Body of pancreas (tissue), 4 donors: ENCODE measurements around the gene EDIL3. TPM values are rescaled to one million over a fixed set of nuclear protein-coding genes. Genes with fewer than 3 reads are reported as not detected.

Source experiments
- ATAC-seq: fragments of 150-250 bp; one replicate; pipeline ENCODE4 v1.9.1; 2016
- DNase-seq, 4 donors: peaks; one replicate each; pipeline ENCODE4 v3.0.0-alpha.2; 2019
- H3K27ac ChIP-seq, 4 donors: fragments of 200-600 bp; sonication (generic); 1 replicate in 3 of 4; 2 replicates in 1 of 4; pipeline versions ENCODE4 v1.5.1 to v1.6.1; 2016 to 2019; ENCODE audit warnings: mild to moderate bottlenecking in 1 of 4, mixed read lengths in 1 of 4, moderate library complexity in 1 of 4
- H3K27me3 ChIP-seq, 2 donors: fragments of 200-600 bp; sonication (generic); one replicate each; pipeline ENCODE4 v1.6.0; 2016; ENCODE audit warnings: mild to moderate bottlenecking in 1 of 2
- H3K36me3 ChIP-seq, 2 donors: fragments of 200-600 bp; sonication (generic); replicated peaks in 1 of 2; 2 replicates each; pipeline ENCODE4 v1.5.1; 2016; ENCODE audit warnings: low read depth in 2 of 2; ENCODE audit not compliant: insufficient read depth in 1 of 2
- H3K4me1 ChIP-seq: fragments of 200-600 bp; sonication (generic); one replicate; pipeline ENCODE4 v1.6.0; 2016
- H3K4me3 ChIP-seq, 2 donors: fragments of 200-600 bp; sonication (generic); 1 replicate in 1 of 2; 2 replicates in 1 of 2; pipeline ENCODE4 v1.5.1; 2016 to 2019
- H3K9me3 ChIP-seq, 3 donors: fragments of 200-600 bp; sonication (generic); 1 replicate in 2 of 3; 2 replicates in 1 of 3; pipeline ENCODE4 v1.5.1; 2016
- POLR2A ChIP-seq, 3 donors: fragments of 450-650 bp; IDR thresholded peaks; one replicate each; pipeline ENCODE4 v1.6.1; 2016; ENCODE audit warnings: antibody characterized with exemption in 3 of 3, mild to moderate bottlenecking in 2 of 3
- WGBS, 2 donors: methylation state at CpG; one replicate each; pipeline ENCODE4 v1.1.5; 2017; 5-methylcytosine and 5-hydroxymethylcytosine counted together
- intact Hi-C: fragments of 100-400 bp; cut with DNase I; formaldehyde crosslinking; loops from one replicate; pipeline ENCODE4 v1.15.1; 2023
- total RNA-seq, 2 donors: library from RNA; depleted of rRNA; stranded (reverse); fragments of >200 nt; gene quantifications; one replicate each; pipeline ENCODE4 v1.1.0, GENCODE V29; 2016
- TF ChIP-seq, protein P1 (sequence below), 7 experiments: fragments of 450-650 bp in 4 of 7; fragments of 200-600 bp in 3 of 7; sonication (generic) in 3 of 7; IDR thresholded peaks; one replicate each; pipeline ENCODE4 v1.5.1; 2016 to 2019; ENCODE audit warnings: antibody characterized with exemption in 7 of 7

Gene EDIL3
- total RNA-seq, 2 donors from 2014 or later, result 2.3 to 4.7 TPM

GRCh38 chr5:84275609-84276008 lies 109.1 kb downstream of the EDIL3 start:
- Histone ChIP-seq H3K4me1 (no peaks in the 10 kb centered on the region), H3K4me3 (no peak overlapping the region), H3K9me3 (no peaks in the 10 kb centered on the region), H3K27ac (no peak overlapping the region), H3K36me3 (no peaks in the 10 kb centered on the region), H3K27me3 (no peaks in the 10 kb centered on the region)
- ATAC-seq (no peak), DNase-seq (no peak)
- intact Hi-C loops, result no loop called here
- TF ChIP-seq POLR2A (IDR thresholded peaks at IDR 0.05), result no peak
- TF ChIP-seq, protein P1, sequence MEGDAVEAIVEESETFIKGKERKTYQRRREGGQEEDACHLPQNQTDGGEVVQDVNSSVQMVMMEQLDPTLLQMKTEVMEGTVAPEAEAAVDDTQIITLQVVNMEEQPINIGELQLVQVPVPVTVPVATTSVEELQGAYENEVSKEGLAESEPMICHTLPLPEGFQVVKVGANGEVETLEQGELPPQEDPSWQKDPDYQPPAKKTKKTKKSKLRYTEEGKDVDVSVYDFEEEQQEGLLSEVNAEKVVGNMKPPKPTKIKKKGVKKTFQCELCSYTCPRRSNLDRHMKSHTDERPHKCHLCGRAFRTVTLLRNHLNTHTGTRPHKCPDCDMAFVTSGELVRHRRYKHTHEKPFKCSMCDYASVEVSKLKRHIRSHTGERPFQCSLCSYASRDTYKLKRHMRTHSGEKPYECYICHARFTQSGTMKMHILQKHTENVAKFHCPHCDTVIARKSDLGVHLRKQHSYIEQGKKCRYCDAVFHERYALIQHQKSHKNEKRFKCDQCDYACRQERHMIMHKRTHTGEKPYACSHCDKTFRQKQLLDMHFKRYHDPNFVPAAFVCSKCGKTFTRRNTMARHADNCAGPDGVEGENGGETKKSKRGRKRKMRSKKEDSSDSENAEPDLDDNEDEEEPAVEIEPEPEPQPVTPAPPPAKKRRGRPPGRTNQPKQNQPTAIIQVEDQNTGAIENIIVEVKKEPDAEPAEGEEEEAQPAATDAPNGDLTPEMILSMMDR (IDR thresholded peaks at IDR 0.05), result no peak
- 90 to 95% methylated on average over 1 of the region's 1 CpG for WGBS, 2 donors

DNA sequence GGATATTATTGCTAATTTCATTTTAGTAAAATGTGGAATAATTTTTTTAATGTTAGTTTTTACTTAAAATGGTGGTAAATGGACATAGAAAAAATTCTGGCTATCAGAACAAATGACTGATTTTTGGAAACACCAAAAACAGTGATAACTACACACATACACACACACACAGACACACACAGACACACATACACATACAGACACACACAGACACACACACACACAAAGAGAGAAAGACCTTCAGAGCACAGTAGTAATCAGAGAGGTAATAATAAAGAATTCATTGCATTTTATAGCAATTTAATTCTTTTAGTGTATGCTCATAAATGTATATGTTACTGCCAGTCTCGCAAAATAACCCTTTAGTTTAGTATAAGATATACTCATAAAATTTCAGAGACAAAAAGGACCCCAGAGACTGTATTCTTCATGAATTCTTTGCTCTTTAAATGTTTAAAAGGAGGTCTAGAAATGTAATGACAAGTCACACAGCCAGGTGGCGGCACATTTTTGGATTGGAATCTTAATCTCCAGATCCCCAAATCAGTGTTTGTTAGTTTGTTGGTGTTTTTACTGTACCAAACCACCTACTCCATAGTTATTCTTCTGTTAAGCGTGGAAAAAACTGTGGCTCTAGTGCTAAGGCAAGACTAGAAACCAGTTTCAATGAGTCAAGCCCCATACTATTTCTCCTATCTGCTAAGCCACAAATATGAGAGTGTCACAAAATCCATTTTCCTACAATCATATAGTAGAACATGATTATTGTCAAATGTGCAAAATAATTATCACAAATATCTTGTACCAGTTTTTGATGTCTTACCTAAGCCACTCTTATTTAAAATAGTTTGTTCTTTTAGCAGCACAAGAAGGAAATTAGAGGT lies 109.9 kb downstream of the EDIL3 start:
- ATAC-seq (peak; percentile 45), DNase-seq (peak; percentile 16 to 49 (median 30))
- TF ChIP-seq, protein P1 (IDR thresholded peaks at IDR 0.05), result peak in 6 of 7 experiments; percentile 40 to 53 (median 46)
- no peak for TF ChIP-seq POLR2A (IDR thresholded peaks at IDR 0.05)
- H3K4me1 ChIP-seq, result no peaks in the 10 kb centered on the region
- H3K36me3 ChIP-seq, result no peaks in the 10 kb centered on the region
- no peak overlapping the region for H3K27ac ChIP-seq
- intact Hi-C loops, result no loop called here
- 33 to 37% methylated on average over 3 of the region's 3 CpGs for WGBS, 2 donors
- H3K27me3 ChIP-seq, result no peaks in the 10 kb centered on the region
- H3K9me3 ChIP-seq, result no peaks in the 10 kb centered on the region
- H3K4me3 ChIP-seq, result no peak overlapping the region

DNA sequence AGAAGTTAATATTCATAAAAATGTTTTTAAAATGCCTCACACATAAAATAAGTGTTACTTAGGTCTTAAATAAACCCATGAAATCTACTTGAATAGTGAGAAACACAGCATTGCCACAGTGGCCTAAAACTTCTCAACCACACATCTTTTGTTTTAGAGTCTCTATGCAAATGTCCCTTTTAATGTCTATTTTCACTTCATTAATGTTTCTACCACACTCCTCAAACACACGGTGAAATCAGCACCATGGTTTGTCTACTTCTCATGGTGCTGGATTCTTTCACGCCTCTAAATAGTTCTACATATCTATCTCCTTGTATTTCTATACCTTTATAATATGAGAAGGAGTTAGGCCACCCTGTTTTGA lies 111.2 kb downstream of the EDIL3 start:
- intact Hi-C loops, result no loop called here
- H3K4me1 ChIP-seq, result no peaks in the 10 kb centered on the region
- ATAC-seq (no peak), DNase-seq (no peak)
- TF ChIP-seq POLR2A (IDR thresholded peaks at IDR 0.05), result no peak
- TF ChIP-seq, protein P1 (IDR thresholded peaks at IDR 0.05), result no peak
- H3K9me3 ChIP-seq, result no peaks in the 10 kb centered on the region
- 60 to 76% methylated on average over 2 of the region's 2 CpGs for WGBS, 2 donors
- H3K4me3 ChIP-seq, result no peak overlapping the region
- H3K27me3 ChIP-seq, result no peaks in the 10 kb centered on the region
- H3K36me3 ChIP-seq, result no peaks in the 10 kb centered on the region
- H3K27ac ChIP-seq, result no peak overlapping the region

- no peaks in the 10 kb centered on the region for H3K4me1 ChIP-seq
- H3K4me3 ChIP-seq, result no peak overlapping the region
- DNase-seq, result no peak
- ATAC-seq, result no peak
- H3K27ac ChIP-seq, result no peak overlapping the region
- H3K27me3 ChIP-seq, result no peaks in the 10 kb centered on the region
- no peak for TF ChIP-seq POLR2A (IDR thresholded peaks at IDR 0.05)
- TF ChIP-seq, protein P1 (IDR thresholded peaks at IDR 0.05), result no peak
- 36% methylated on average over 6 of the region's 6 CpGs for WGBS, 2 donors
- intact Hi-C loops, result no loop called here
- H3K9me3 ChIP-seq, result no peaks in the 10 kb centered on the region
- no peaks in the 10 kb centered on the region for H3K36me3 ChIP-seq
Observed at GRCh38 chr5:84272771-84273516, 111.7 kb downstream of the EDIL3 start.
